ENCODE measurements around the gene WDR83. TPM values are rescaled to one million over a fixed set of nuclear protein-coding genes. Genes with fewer than 3 reads are reported as not detected.
"Not testable (repeated sequence)": the region's sequence is repeated elsewhere in the genome, so short reads cannot be mapped to it uniquely, and the experiment has no call there.

WDR83 gene
- total RNA-seq, 1 donor from 2014 or later, result 3.6 TPM

DNA sequence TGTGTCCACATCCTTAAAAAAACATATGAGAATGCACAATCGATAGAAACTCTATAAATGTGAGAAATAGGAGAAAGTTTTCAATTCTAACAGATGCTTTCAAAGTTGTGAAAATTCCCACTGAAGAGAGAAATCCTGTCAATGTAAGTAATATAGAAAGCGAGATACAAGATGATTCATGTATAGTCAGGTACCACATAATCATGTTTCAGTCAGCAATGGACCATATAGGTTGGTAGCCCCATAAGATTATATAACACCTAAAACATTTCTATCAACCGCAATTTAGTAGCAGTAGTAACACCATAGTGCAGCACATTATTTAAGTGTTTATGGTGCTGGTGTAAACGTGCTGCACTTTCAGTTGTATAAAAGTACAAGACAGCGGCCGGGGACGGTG lies 37.4 kb upstream of the WDR83 start:
- no peak for DNase-seq (ENCODE audit: low read depth)
- no peak overlapping the region for H3K4me3 ChIP-seq (ENCODE audit: low read depth, low read length)
- TF ChIP-seq, protein P1, sequence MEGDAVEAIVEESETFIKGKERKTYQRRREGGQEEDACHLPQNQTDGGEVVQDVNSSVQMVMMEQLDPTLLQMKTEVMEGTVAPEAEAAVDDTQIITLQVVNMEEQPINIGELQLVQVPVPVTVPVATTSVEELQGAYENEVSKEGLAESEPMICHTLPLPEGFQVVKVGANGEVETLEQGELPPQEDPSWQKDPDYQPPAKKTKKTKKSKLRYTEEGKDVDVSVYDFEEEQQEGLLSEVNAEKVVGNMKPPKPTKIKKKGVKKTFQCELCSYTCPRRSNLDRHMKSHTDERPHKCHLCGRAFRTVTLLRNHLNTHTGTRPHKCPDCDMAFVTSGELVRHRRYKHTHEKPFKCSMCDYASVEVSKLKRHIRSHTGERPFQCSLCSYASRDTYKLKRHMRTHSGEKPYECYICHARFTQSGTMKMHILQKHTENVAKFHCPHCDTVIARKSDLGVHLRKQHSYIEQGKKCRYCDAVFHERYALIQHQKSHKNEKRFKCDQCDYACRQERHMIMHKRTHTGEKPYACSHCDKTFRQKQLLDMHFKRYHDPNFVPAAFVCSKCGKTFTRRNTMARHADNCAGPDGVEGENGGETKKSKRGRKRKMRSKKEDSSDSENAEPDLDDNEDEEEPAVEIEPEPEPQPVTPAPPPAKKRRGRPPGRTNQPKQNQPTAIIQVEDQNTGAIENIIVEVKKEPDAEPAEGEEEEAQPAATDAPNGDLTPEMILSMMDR (conservative IDR thresholded peaks at IDR 0.05; ENCODE audit: low read depth, low read length), result no peak

DNA sequence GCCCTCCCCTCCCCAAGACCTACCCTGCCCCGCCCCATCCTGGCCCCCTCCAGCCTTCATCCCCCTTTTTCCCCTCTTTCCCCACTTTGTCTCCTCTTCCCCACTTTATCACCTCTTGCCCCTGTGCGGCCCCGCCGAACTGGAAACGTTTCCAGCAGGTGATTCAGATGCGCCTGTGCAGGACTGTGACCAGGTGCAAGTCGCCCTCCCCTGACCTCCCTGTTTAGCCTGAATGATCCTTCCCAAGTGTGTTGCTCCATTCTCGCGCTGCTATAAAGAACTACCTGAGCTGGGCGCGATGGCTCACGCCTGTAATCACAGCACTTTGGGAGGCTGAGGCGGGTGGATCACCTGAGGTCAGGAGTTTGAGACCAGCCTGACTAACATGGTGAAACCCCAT lies 30.0 kb upstream of the WDR83 start:
- no peak for DNase-seq (ENCODE audit: low read depth)
- no peak overlapping the region for H3K4me3 ChIP-seq (ENCODE audit: low read depth, low read length)
- TF ChIP-seq, protein P1 (conservative IDR thresholded peaks at IDR 0.05; ENCODE audit: low read depth, low read length), result no peak

DNA sequence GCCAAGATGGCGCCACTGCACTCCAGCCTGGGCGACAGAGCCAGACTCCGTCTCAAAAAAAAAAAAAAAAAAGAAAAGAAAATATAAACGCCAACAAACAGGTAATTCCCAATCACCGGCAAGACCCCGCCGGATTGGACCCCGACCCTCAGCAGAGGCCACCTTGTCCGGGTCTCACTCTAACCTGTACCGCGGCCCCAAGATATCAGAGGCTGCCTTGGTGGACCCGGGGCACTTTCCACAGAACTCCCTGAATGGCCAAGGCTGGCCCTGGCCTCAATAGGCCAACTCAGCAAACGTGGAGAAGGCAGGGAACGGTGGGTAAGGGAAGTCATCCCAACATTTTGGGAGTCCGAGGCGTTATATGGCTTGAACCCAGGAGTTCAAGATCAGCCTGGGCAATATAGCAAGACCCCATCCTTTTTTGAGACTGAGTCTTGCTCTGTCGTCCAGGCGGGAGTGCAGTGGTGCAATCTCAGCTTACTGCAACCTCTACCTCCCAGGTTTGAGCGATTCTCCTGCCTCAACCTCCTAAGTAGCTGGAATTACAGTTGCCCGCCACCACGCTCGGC lies 27.9 kb upstream of the WDR83 start:
- no peak overlapping the region for H3K4me3 ChIP-seq (ENCODE audit: low read depth, low read length)
- DNase-seq (ENCODE audit: low read depth), result no peak
- TF ChIP-seq, protein P1 (conservative IDR thresholded peaks at IDR 0.05; ENCODE audit: low read depth, low read length), result no peak

DNA sequence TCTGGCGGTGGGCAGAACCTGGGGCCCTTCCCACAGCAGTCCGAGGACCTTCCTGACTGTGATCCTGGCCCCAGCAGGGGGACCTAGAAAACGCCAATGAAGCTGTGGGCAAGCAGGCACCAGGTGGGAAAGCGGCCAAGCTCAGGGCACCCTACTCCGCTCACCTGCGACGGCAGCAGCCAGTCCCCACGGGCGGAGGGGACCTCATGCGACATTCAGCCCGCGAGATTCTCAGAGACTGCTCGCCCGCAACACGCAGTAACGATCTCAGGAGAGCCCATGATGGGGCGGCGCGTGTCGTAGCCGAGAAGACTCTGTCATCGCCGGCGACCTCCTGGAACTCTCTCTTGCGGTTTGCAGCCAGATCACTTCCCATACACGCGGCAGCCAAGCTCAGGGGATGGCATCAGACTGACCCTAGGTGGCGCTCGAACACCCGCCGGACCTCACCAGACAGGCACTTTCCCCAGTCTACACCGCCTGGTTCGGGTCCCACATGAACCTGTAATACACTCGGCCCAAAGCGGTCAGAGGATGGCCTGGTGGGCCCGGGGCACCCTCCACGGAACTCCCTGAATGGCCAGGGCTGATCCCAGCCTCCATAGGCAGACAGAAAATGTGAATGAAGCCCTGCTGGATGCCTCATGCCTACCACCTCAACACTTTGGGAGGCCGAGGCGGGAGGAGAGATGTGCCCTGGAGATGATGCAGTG lies 26.6 kb upstream of the WDR83 start:
- peak; percentile 20 for DNase-seq (ENCODE audit: low read depth)
- TF ChIP-seq, protein P1 (conservative IDR thresholded peaks at IDR 0.05; ENCODE audit: low read depth, low read length), result peak; percentile 77
- peak overlapping the region; percentile 28 for H3K4me3 ChIP-seq (ENCODE audit: low read depth, low read length)

DNA sequence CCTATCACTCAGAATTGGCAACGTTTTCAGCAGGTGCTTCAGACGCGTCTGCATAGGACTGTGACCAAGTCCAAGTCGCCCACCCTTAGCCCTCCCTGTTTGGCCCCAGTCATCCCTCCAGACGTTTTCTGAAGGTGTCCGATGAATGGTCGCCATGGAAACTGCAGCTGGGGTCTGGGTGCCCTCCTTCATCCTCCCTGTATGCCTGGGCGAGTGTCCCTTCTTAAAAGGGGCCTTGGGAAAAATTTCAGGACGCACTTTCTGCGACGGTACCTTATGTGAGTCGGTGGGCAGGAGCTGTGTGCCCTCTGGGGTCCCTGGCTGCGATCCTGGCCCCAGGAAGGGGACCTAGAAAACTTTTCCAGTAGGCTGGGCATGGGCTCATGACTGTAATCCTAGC lies 25.2 kb upstream of the WDR83 start:
- no peak for DNase-seq (ENCODE audit: low read depth)
- TF ChIP-seq, protein P1 (conservative IDR thresholded peaks at IDR 0.05; ENCODE audit: low read depth, low read length), result no peak
- H3K4me3 ChIP-seq (ENCODE audit: low read depth, low read length), result no peak overlapping the region

DNA sequence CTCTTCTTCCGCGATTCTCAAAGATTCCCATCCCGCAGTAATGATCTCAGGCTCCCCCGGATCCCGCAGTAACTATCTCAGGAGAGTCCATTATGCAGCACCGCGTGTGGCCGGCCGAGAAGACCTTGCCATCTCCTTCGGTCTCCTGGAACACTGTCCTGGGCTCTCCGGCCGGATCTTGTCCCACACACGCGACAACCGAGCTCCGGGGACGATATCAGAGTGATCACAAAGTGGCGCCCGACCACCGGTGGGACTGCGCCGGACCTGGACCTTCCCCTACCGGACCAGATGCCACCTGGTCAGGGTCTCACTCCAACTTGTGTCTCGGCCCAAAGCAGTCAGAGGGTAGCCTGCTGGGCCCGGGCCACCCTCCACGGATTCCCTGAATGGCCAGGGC lies 24.1 kb upstream of the WDR83 start:
- no peak overlapping the region for H3K4me3 ChIP-seq (ENCODE audit: low read depth, low read length)
- TF ChIP-seq, protein P1 (conservative IDR thresholded peaks at IDR 0.05; ENCODE audit: low read depth, low read length), result no peak
- DNase-seq (ENCODE audit: low read depth), result no peak

DNA sequence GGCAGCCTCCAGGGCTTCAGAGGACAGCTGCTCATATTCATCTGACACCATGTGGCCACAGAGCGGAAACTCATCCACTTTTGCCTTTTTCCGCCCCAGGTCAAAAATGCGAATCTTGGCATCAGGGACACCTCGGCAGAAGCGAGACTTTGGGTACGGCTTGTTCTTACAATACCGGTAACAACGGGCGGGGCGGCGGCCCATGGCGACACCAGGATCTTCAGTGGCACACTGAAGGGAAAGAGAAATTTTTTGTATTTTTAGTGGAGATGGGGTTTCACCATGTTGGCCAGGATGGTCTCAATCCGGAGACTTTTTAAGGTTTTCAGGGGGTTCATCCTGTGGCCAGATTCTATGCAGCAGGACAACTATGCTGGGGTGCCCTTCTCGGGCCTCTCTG lies 22.9 kb upstream of the WDR83 start:
- not testable (repeated sequence) for H3K4me3 ChIP-seq (ENCODE audit: low read depth, low read length); DNase-seq (ENCODE audit: low read depth)
